Effector memory CD4-positive, alpha-beta T cell (primary cell): ENCODE data around the gene OTULIN.

Experiments
- DNase-seq, 3 donors: peaks; one replicate each; pipeline ENCODE4 v3.0.0-alpha.2; 2020
- H3K27ac ChIP-seq: 2 replicates; pipeline ENCODE4 v1.7.0; 2013; ENCODE audit warnings: mild to moderate bottlenecking, low read length, moderate library complexity; ENCODE audit not compliant: insufficient read depth, poor library complexity, severe bottlenecking
- H3K27me3 ChIP-seq: replicated peaks from 2 replicates; pipeline ENCODE4 v1.7.0; 2013; ENCODE audit warnings: mild to moderate bottlenecking, low read length; ENCODE audit not compliant: insufficient read depth, control insufficient read depth, poor library complexity, severe bottlenecking
- H3K36me3 ChIP-seq: 2 replicates; pipeline ENCODE4 v1.7.0; 2013; ENCODE audit warnings: mild to moderate bottlenecking, low read length, moderate library complexity; ENCODE audit not compliant: control insufficient read depth, insufficient read depth
- H3K4me1 ChIP-seq: 2 replicates; pipeline ENCODE4 v1.7.0; 2013; ENCODE audit warnings: low read length, mild to moderate bottlenecking; ENCODE audit not compliant: control insufficient read depth, insufficient read depth, poor library complexity, severe bottlenecking
- H3K4me3 ChIP-seq: 2 replicates; pipeline ENCODE4 v1.7.0; 2013; ENCODE audit warnings: low read length, low read depth, mild to moderate bottlenecking; ENCODE audit not compliant: insufficient read depth, poor library complexity, severe bottlenecking
- H3K9me3 ChIP-seq: 2 replicates; pipeline ENCODE4 v1.7.0; 2013; ENCODE audit warnings: mild to moderate bottlenecking, low read length, moderate library complexity; ENCODE audit not compliant: control insufficient read depth

The OTULIN gene

GRCh38 chr5:14705556-14705955 is 41.0 kb downstream of the OTULIN start:
- peaks cover 7% of the 10 kb centered on the region for H3K36me3 ChIP-seq
- H3K4me1 ChIP-seq: peaks cover 48% of the 10 kb centered on the region
- DNase-seq: no peak
- H3K27me3 ChIP-seq: no peaks in the 10 kb centered on the region
- H3K27ac ChIP-seq: peak overlapping the region; percentile 76
- H3K9me3 ChIP-seq: no peaks in the 10 kb centered on the region
- H3K4me3 ChIP-seq: no peak overlapping the region

DNA sequence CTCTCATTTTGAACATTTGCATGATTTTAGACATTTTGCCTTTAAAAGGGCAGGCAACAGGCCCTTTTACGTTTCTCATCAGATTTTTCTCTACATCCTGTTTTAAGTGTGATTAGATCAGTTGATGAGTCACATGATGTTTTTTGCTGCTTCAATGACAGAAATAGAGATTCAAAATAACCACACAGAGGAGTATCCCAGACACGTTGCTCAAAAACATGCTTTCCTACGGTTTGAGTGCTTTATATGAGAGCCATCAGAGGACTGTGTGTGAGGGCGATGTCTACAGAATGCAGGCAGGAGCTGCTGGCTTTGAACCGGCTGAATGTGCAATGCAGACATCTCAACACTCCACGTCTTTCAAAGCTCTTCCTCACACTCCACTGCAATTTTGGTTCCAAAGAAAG is 42.1 kb downstream of the OTULIN start:
- Histone ChIP-seq H3K4me3 (peak overlapping the region; percentile 34), H3K27me3 (no peaks in the 10 kb centered on the region), H3K27ac (peak overlapping the region; percentile 76), H3K4me1 (peaks cover 38% of the 10 kb centered on the region), H3K36me3 (peaks cover 17% of the 10 kb centered on the region), H3K9me3 (no peaks in the 10 kb centered on the region)
- DNase-seq: peak in 2 of 3 donors; percentile 27 to 37

DNA sequence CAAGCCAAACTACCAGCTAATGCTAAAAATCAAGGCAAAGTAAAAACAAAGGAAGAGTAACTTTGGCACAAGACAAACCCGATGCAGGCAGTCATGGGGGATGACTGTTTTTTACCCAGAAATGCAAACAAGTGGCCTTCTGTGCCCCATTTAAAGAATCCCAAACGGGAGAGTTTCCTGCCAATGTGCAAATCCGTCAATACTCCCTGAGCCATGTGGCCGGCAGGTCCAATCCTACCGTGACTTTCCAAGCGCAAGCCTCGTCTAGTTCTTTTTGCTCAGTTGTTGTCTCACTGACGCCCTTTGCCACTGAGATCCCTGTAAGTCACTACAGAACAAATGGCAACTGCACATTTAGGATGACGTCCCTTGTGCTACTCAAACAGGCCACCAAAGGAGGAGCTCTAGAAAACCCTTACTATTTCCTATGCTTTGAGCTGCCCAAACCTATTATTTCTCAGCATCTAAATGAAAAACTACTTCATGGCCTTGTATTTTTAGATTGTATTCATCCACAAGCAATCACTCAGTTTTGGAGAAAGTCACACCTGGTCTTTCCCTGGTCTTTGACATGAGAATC is 43.4 kb downstream of the OTULIN start:
- DNase-seq: no peak
- peaks cover 38% of the 10 kb centered on the region for H3K4me1 ChIP-seq
- H3K9me3 ChIP-seq: no peaks in the 10 kb centered on the region
- peaks cover 30% of the 10 kb centered on the region for H3K36me3 ChIP-seq
- H3K27ac ChIP-seq: peak overlapping the region; percentile 76
- H3K4me3 ChIP-seq: no peak overlapping the region
- no peaks in the 10 kb centered on the region for H3K27me3 ChIP-seq

GRCh38 chr5:14708551-14708950 is 44.0 kb downstream of the OTULIN start:
- Histone ChIP-seq H3K4me1 (peaks cover 38% of the 10 kb centered on the region), H3K27me3 (no peaks in the 10 kb centered on the region), H3K36me3 (peaks cover 34% of the 10 kb centered on the region), H3K27ac (peak overlapping the region; percentile 76), H3K4me3 (no peak overlapping the region), H3K9me3 (no peaks in the 10 kb centered on the region)
- DNase-seq: no peak

DNA sequence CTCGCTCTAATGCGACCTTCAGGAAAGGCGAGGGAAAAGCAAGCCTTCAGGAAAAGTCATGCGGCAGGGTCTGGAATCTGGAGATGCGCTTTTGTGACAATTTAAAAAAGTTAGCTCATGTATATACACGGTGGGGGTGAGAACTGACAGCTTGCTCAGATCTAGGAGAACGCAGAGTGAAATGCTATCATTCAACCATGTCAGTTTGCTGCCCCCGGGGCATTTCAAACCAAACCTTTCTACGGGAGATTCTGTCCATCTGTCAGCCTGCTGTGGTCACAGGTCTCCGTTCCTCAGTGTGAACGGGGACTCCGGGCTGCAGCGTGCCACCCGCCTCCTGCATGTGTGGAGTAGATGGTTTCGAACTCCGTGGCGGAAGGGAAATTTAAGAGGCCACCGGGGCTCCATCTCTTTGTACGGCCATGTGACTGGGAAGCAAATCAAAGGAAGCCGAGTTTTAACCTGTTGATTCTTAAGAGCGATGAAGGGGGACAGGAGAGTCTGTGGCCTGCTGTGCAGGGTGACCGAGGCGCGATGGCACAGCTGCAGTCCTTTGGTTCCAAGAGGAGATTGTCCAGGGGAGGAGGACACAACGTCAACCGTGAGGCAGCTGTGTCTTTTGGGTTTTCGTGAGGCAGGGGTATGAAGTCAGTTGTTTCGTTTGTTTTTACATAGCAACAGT is 45.9 kb downstream of the OTULIN start:
- no peak overlapping the region for H3K27ac ChIP-seq
- no peak overlapping the region for H3K4me3 ChIP-seq
- H3K36me3 ChIP-seq: peaks cover 50% of the 10 kb centered on the region
- no peaks in the 10 kb centered on the region for H3K9me3 ChIP-seq
- no peaks in the 10 kb centered on the region for H3K27me3 ChIP-seq
- DNase-seq: no peak
- H3K4me1 ChIP-seq: peaks cover 34% of the 10 kb centered on the region

DNA sequence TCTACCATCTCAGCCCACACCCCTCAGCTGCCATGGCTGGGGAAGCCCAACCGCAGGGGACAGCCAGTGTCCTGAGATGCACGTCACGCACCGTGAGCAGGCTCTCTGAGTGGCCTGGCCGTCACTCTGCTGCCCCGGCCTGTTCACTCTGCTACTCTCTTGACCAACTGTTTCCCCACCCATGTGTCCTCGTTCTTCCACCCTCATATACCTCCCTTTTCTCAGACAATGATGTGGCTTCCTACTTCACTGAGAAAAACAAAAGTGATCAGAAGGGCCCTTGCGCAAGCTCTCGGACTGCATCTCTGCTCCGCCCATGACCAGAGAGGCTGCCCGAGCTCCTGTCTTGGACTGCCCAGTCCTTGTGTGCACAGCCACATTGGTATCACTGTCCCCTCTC is 47.6 kb downstream of the OTULIN start:
- Histone ChIP-seq H3K27ac (no peak overlapping the region), H3K4me1 (peaks cover 18% of the 10 kb centered on the region), H3K27me3 (no peaks in the 10 kb centered on the region), H3K4me3 (no peak overlapping the region), H3K36me3 (peaks cover 62% of the 10 kb centered on the region), H3K9me3 (no peaks in the 10 kb centered on the region)
- DNase-seq: no peak

- no peak for DNase-seq
- H3K9me3 ChIP-seq: no peaks in the 10 kb centered on the region
- H3K4me1 ChIP-seq: peaks cover 13% of the 10 kb centered on the region
- no peak overlapping the region for H3K4me3 ChIP-seq
- H3K36me3 ChIP-seq: peaks cover 62% of the 10 kb centered on the region
- H3K27me3 ChIP-seq: no peaks in the 10 kb centered on the region
- H3K27ac ChIP-seq: no peak overlapping the region
Observed at GRCh38 chr5:14712666-14713065, 48.1 kb downstream of the OTULIN start.

DNA sequence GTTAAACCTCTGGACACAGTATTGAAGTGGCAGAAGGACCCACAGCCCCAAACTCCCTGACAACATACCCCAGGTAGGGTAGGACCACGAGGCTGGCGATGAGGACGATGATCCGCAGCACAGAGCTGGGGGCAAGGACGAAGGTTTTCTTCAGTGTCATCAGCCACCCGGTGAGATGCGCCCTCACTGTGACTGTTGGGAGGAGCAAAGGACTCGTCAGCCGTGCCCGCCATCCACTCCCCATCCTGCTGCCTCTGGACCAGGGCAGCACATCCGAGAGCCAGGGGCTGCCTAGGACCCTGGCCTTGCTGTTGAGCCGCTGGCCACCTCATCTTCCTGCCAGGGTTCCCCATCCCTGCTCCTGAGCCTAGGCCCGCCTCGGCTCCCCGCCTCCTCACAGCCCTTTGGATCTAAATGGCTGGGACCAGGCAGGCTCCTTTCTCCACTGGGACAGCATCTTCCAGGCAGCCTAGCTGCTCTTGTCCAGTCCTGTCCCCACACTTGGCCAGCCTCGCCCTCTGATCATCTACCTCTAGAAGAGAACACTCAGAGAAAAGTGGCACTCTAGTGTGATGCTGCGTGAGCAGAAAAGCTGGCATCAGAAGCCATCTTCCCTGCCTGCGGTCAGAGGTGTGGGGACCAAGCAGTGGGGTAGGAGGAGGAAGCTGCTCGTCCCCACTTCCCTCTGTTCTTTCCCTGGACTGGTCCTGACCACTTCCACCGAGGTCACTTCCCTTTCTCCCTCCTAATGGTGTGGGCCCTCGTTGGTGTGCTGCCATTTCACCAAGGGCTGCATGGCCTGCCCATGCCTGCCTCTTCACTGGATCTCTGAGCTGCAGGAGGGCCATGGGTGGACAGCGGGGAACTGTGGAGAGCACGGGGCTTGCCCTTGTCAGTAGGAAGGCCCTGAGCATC is 49.2 kb downstream of the OTULIN start:
- peaks cover 62% of the 10 kb centered on the region for H3K36me3 ChIP-seq
- no peaks in the 10 kb centered on the region for H3K9me3 ChIP-seq
- no peak overlapping the region for H3K4me3 ChIP-seq
- peaks cover 2% of the 10 kb centered on the region for H3K4me1 ChIP-seq
- H3K27ac ChIP-seq: no peak overlapping the region
- no peak for DNase-seq
- H3K27me3 ChIP-seq: no peaks in the 10 kb centered on the region

- H3K27me3 ChIP-seq: no peaks in the 10 kb centered on the region
- H3K4me3 ChIP-seq: no peak overlapping the region
- no peaks in the 10 kb centered on the region for H3K4me1 ChIP-seq
- peaks cover 62% of the 10 kb centered on the region for H3K36me3 ChIP-seq
- no peak for DNase-seq
- no peak overlapping the region for H3K27ac ChIP-seq
- H3K9me3 ChIP-seq: no peaks in the 10 kb centered on the region
Observed at GRCh38 chr5:14714706-14715105, 50.2 kb downstream of the OTULIN start.

DNA sequence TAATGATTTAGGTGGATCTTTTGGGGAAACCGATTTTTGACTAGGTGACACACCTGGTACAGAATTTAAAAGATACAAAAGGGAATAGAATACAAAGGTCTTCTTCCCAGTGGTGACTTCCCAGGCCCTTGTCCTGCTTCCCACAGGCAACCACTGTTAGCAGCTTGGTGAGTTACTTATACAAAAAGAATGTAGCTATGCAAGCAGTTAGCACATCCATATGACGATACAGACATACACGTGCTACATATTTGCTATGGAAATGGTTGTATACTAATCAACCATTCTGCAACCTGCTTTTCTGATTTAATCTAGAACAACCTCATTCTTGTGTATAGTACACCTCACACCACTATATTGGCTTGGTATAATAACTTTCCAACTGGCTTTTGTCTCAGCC is 51.0 kb downstream of the OTULIN start:
- Histone ChIP-seq H3K4me3 (no peak overlapping the region), H3K4me1 (no peaks in the 10 kb centered on the region), H3K36me3 (peaks cover 56% of the 10 kb centered on the region), H3K9me3 (no peaks in the 10 kb centered on the region), H3K27me3 (no peaks in the 10 kb centered on the region), H3K27ac (no peak overlapping the region)
- DNase-seq: no peak
